Ishikawa (cell line): ENCODE measurements around the gene TNFRSF19.

Experiments used
- CEBPB ChIP-seq: IDR thresholded peaks from 2 replicates; pipeline ENCODE4 v1.6.1; 2012
- CREB1 ChIP-seq: IDR thresholded peaks from 2 replicates; pipeline ENCODE4 v1.6.1; 2012; ENCODE audit warnings: low read depth
- EGR1 ChIP-seq: IDR thresholded peaks from 2 replicates; pipeline ENCODE4 v1.6.1; 2012
- EP300 ChIP-seq: IDR thresholded peaks from 2 replicates; pipeline ENCODE4 v1.6.1; 2012; ENCODE audit warnings: borderline replicate concordance
- FOXM1 ChIP-seq: IDR thresholded peaks from 2 replicates; pipeline ENCODE4 v1.6.1; 2012; ENCODE audit warnings: low read depth, borderline replicate concordance
- MAX ChIP-seq: IDR thresholded peaks from 2 replicates; pipeline ENCODE4 v1.6.1; 2012
- NFIC ChIP-seq: IDR thresholded peaks from 2 replicates; pipeline ENCODE4 v1.6.1; 2012
- RAD21 ChIP-seq: IDR thresholded peaks from 2 replicates; pipeline ENCODE4 v1.6.1; 2012; ENCODE audit warnings: low read depth
- REST ChIP-seq: IDR thresholded peaks from 2 replicates; pipeline ENCODE4 v1.6.1; 2012; ENCODE audit warnings: low read depth, mild to moderate bottlenecking
- TAF1 ChIP-seq: IDR thresholded peaks from 2 replicates; pipeline ENCODE4 v1.6.1; 2012; ENCODE audit warnings: low read depth, mild to moderate bottlenecking
- TCF12 ChIP-seq: IDR thresholded peaks from 2 replicates; pipeline ENCODE4 v1.6.1; 2012; ENCODE audit warnings: low read depth
- TEAD4 ChIP-seq: IDR thresholded peaks from 2 replicates; pipeline ENCODE4 v1.6.1; 2012
- USF1 ChIP-seq: IDR thresholded peaks from 2 replicates; pipeline ENCODE4 v1.6.1; 2012
- YY1 ChIP-seq: IDR thresholded peaks from 2 replicates; pipeline ENCODE4 v1.6.1; 2012; ENCODE audit warnings: low read depth
- ZBTB7A ChIP-seq: IDR thresholded peaks from 2 replicates; pipeline ENCODE4 v1.6.1; 2012; ENCODE audit warnings: low read depth

The TNFRSF19 gene

GRCh38 chr13:23695711-23696464 lies 125.7 kb downstream of the TNFRSF19 start:
- TF ChIP-seq CREB1: no peak
- no peak for TF ChIP-seq TCF12
- no peak for TF ChIP-seq REST
- no peak for TF ChIP-seq EGR1
- TF ChIP-seq RAD21: no peak
- no peak for TF ChIP-seq FOXM1
- no peak for TF ChIP-seq USF1
- no peak for TF ChIP-seq MAX
- no peak for TF ChIP-seq CEBPB
- no peak for TF ChIP-seq ZBTB7A
- no peak for TF ChIP-seq EP300
- TF ChIP-seq TAF1: no peak
- TF ChIP-seq YY1: no peak

- TF ChIP-seq RAD21: no peak
- TF ChIP-seq TEAD4: no peak
- TF ChIP-seq REST: no peak
- TF ChIP-seq TAF1: no peak
- no peak for TF ChIP-seq USF1
- TF ChIP-seq ZBTB7A: no peak
- no peak for TF ChIP-seq EGR1
- no peak for TF ChIP-seq FOXM1
- TF ChIP-seq TCF12: no peak
These were observed 126.4 kb downstream of the TNFRSF19 start for GRCh38 chr13:23696610-23697009.

- TF ChIP-seq ZBTB7A (no peak), USF1 (no peak), NFIC (no peak), CREB1 (no peak), FOXM1 (no peak), EP300 (no peak), EGR1 (no peak), RAD21 (no peak), TCF12 (no peak)
These were observed 127.6 kb downstream of the TNFRSF19 start for GRCh38 chr13:23697772-23698313.

GRCh38 chr13:23699271-23699670 lies 129.1 kb downstream of the TNFRSF19 start:
- no peak for TF ChIP-seq CEBPB
- no peak for TF ChIP-seq YY1
- no peak for TF ChIP-seq FOXM1

- TF ChIP-seq YY1: no peak
- no peak for TF ChIP-seq ZBTB7A
- no peak for TF ChIP-seq TAF1
- no peak for TF ChIP-seq TCF12
- TF ChIP-seq CEBPB: no peak
- TF ChIP-seq RAD21: no peak
- no peak for TF ChIP-seq FOXM1
- no peak for TF ChIP-seq EGR1
These were observed 131.0 kb downstream of the TNFRSF19 start for GRCh38 chr13:23701186-23701585.

GRCh38 chr13:23701636-23702035 lies 131.4 kb downstream of the TNFRSF19 start:
- TF ChIP-seq TCF12 (no peak), EP300 (no peak), CREB1 (no peak), CEBPB (no peak), USF1 (no peak), NFIC (no peak), ZBTB7A (no peak), EGR1 (no peak), REST (no peak), YY1 (no peak), RAD21 (no peak), FOXM1 (no peak), TEAD4 (no peak), TAF1 (no peak), MAX (no peak)
